HepG2 (cell line): ENCODE results near the gene NR2F6. TPM values are rescaled to one million over a fixed set of nuclear protein-coding genes. Genes with fewer than 3 reads are reported as not detected.

ENCODE experiments used
- ATAC-seq: fragments of 200-7000 bp; cut with Tn5 transposase; 3 replicates; pipeline ENCODE4 v1.9.1; 2020; ENCODE audit warnings: mild to moderate bottlenecking, moderate library complexity
- BruUV-seq: library from RNA; stranded (reverse); fragments of 400-500 nt; replicated peaks from 2 replicates; lab custom pipeline; 2021; lab: Mats Ljungman, UMichigan
- CTCF ChIA-PET: fragments of 300-600 bp; formaldehyde crosslinking; extraction: SDS; loops from one replicate; lab custom pipeline; 2021; ENCODE audit warnings: low total read pairs, inconsistent platforms, low intra/inter-chr PET ratio; lab: Yijun Ruan, JAX
- POLR2A ChIA-PET: fragments of 350-600 bp; sonication (Branson Sonifier 250); formaldehyde crosslinking; loops from one replicate; lab custom pipeline; 2020; ENCODE audit warnings: antibody characterized with exemption, inconsistent platforms; lab: Yijun Ruan, JAX
- DNase-seq: peaks from one replicate; pipeline ENCODE4 v3.0.0-alpha.2; 2015; ENCODE audit warnings: low spot score
- FAIRE-seq: peaks from 3 replicates; lab custom pipeline; 2011; peaks lifted over from hg19 to GRCh38; lab: Jason Lieb, UNC
- H2AFZ ChIP-seq: one replicate; pipeline ENCODE4 v1.6.1; 2011; ENCODE audit warnings: low read length, inconsistent platforms
- H3K27ac ChIP-seq: fragments of 300-600 bp; 3 replicates; pipeline ENCODE4 v1.8.0; 2011; ENCODE audit warnings: mixed run types, mild to moderate bottlenecking, mixed read lengths, low read length, inconsistent platforms; ENCODE audit not compliant: insufficient read depth; ENCODE audit errors: extremely low read length
- H3K27me3 ChIP-seq, 2 experiments: fragments of 200-600 bp in 1 of 2; 2 replicates in 1 of 2; 3 replicates in 1 of 2; pipeline versions ENCODE4 v1.6.0 to v1.8.0; 2011; ENCODE audit warnings: low read length in 2 of 2, mild to moderate bottlenecking in 2 of 2, moderate library complexity in 2 of 2, inconsistent platforms in 1 of 2; ENCODE audit not compliant: insufficient read depth in 2 of 2, control insufficient read depth in 1 of 2
- H3K36me3 ChIP-seq, 2 experiments: fragments of 200-600 bp in 1 of 2; replicated peaks in 1 of 2; 2 replicates in 1 of 2; 3 replicates in 1 of 2; pipeline versions ENCODE4 v1.5.1 to v1.8.0; 2011; ENCODE audit warnings: low read length in 2 of 2, inconsistent platforms in 1 of 2; ENCODE audit not compliant: insufficient read depth in 2 of 2, control insufficient read depth in 1 of 2
- H3K4me1 ChIP-seq: 2 replicates; pipeline ENCODE4 v1.5.1; 2012; ENCODE audit warnings: low read length, inconsistent platforms; ENCODE audit not compliant: insufficient read depth
- H3K4me2 ChIP-seq: 2 replicates; pipeline ENCODE4 v1.6.0; 2011; ENCODE audit warnings: low read depth, low read length, inconsistent platforms
- H3K4me3 ChIP-seq, 3 experiments: fragments of 200-600 bp in 1 of 3; sonication (generic), shearing (Covaris generic) in 1 of 3; replicated peaks in 1 of 3; 2 replicates each; pipeline ENCODE4 v1.5.1; 2011 to 2016; ENCODE audit warnings: low read length in 3 of 3, inconsistent platforms in 2 of 3, low read depth in 2 of 3, mild to moderate bottlenecking in 2 of 3, control low read depth in 1 of 3, mixed read lengths in 1 of 3; ENCODE audit not compliant: insufficient read depth in 1 of 3
- H3K79me2 ChIP-seq: one replicate; pipeline ENCODE4 v1.6.1; 2011; ENCODE audit warnings: low read length, inconsistent platforms; ENCODE audit not compliant: insufficient read depth
- H3K9ac ChIP-seq: 2 replicates; pipeline ENCODE4 v1.6.0; 2011; ENCODE audit warnings: mild to moderate bottlenecking, low read depth, low read length, inconsistent platforms; ENCODE audit not compliant: insufficient read depth
- H3K9me3 ChIP-seq: 2 replicates; pipeline ENCODE4 v1.5.1; 2012; ENCODE audit warnings: mild to moderate bottlenecking, low read length
- H4K20me1 ChIP-seq: 2 replicates; pipeline ENCODE4 v1.6.0; 2011; ENCODE audit warnings: inconsistent platforms, mild to moderate bottlenecking, low read length, moderate library complexity; ENCODE audit not compliant: insufficient read depth
- ARHGAP35 ChIP-seq: sonication (generic); formaldehyde crosslinking; IDR thresholded peaks from 2 replicates; pipeline ENCODE4 v1.9.0; 2022; ENCODE audit warnings: mild to moderate bottlenecking, inconsistent platforms, moderate library complexity, missing genetic modification reagents, borderline replicate concordance
- KMT2B ChIP-seq: IDR thresholded peaks from 2 replicates; pipeline ENCODE4 v1.6.1; 2016; ENCODE audit warnings: missing genetic modification reagents, missing compliant biosample characterization
- MTA3 ChIP-seq: sonication (generic); formaldehyde crosslinking; IDR thresholded peaks from 2 replicates; pipeline ENCODE4 v1.4.0; 2020; ENCODE audit warnings: missing genetic modification reagents
- PBX2 ChIP-seq: IDR thresholded peaks from 2 replicates; pipeline ENCODE4 v1.6.1; 2016; ENCODE audit warnings: control low read depth
- POLR2G ChIP-seq: fragments of 200-400 bp; formaldehyde crosslinking; IDR thresholded peaks from 2 replicates; pipeline ENCODE4 v1.6.1; 2018; ENCODE audit warnings: mild to moderate bottlenecking, low read depth, low read length, moderate library complexity
- RBM22 ChIP-seq: fragments of 200-400 bp; formaldehyde crosslinking; optimal IDR thresholded peaks from 2 replicates; pipeline ENCODE3; 2017; ENCODE audit warnings: mild to moderate bottlenecking, low read length, moderate library complexity
- TEF ChIP-seq: sonication (generic); formaldehyde crosslinking; IDR thresholded peaks from 2 replicates; pipeline ENCODE4 v1.5.0; 2020; ENCODE audit warnings: missing genetic modification reagents
- ZFY ChIP-seq: sonication (generic); formaldehyde crosslinking; IDR thresholded peaks from 2 replicates; pipeline ENCODE4 v1.4.0; 2020; ENCODE audit warnings: missing genetic modification reagents
- ZNF160 ChIP-seq: sonication (generic); formaldehyde crosslinking; IDR thresholded peaks from 2 replicates; pipeline ENCODE4 v1.8.0; 2022; ENCODE audit warnings: mild to moderate bottlenecking, inconsistent platforms, missing genetic modification reagents
- ZNF496 ChIP-seq: sonication (generic); formaldehyde crosslinking; IDR thresholded peaks from 2 replicates; pipeline ENCODE4 v1.8.1; 2023; ENCODE audit warnings: mild to moderate bottlenecking, moderate library complexity, missing genetic modification reagents; ENCODE audit not compliant: insufficient replicate concordance
- ZNF670 ChIP-seq: sonication (generic); formaldehyde crosslinking; IDR thresholded peaks from 2 replicates; pipeline ENCODE4 v1.8.0; 2022; ENCODE audit warnings: mild to moderate bottlenecking, missing genetic modification reagents, borderline replicate concordance
- ZNF75D ChIP-seq: sonication (generic); formaldehyde crosslinking; IDR thresholded peaks from 2 replicates; pipeline ENCODE4 v1.8.1; 2023; ENCODE audit warnings: missing genetic modification reagents, mild to moderate bottlenecking, borderline replicate concordance
- ZNF775 ChIP-seq: sonication (generic); formaldehyde crosslinking; IDR thresholded peaks from 2 replicates; pipeline ENCODE4 v1.4.0; 2020; ENCODE audit warnings: missing genetic modification reagents, mild to moderate bottlenecking, moderate library complexity, borderline replicate concordance
- ZSCAN29 ChIP-seq: sonication (generic); formaldehyde crosslinking; conservative IDR thresholded peaks from 2 replicates; pipeline ENCODE4 v1.4.0; 2020; ENCODE audit warnings: mild to moderate bottlenecking, missing genetic modification reagents
- ZUFSP ChIP-seq: sonication (generic); formaldehyde crosslinking; IDR thresholded peaks from 2 replicates; pipeline ENCODE4 v1.9.0; 2021; ENCODE audit warnings: missing genetic modification reagents, mild to moderate bottlenecking, borderline replicate concordance
- WGBS: methylation state at CpG from one replicate; pipeline ENCODE4 v1.1.6; 2017; ENCODE audit warnings: low lambda C conversion rate; 5-methylcytosine and 5-hydroxymethylcytosine counted together
- in situ Hi-C: cut with HindIII; loops from 2 replicates; pipeline ENCODE4 v1.10.0; 2017; ENCODE audit warnings: low pct_unique_long_range_greater_than_20kb; ENCODE audit not compliant: extremely low pct_ligation_motif_present
- intact Hi-C: fragments of 100-400 bp; cut with micrococcal nuclease; formaldehyde crosslinking; loops from one replicate; pipeline ENCODE4 v1.10.0; 2022; ENCODE audit not compliant: unreplicated experiment
- polyA plus RNA-seq, 8 experiments: library from polyadenylated mRNA; depleted of rRNA in 3 of 8; stranded (reverse) in 7 of 8; unstranded in 1 of 8; fragments of >200 nt; fragmentation: Illumina TruSeq in 4 of 8; extraction: Trizol in 4 of 8; gene quantifications; 2 replicates each; pipeline versions ENCODE4 v1.2.1 to v1.2.3, GENCODE V29; 2011 to 2016; ENCODE audit warnings: low read depth in 4 of 8, missing spikeins in 1 of 8, mixed read lengths in 1 of 8; ENCODE audit not compliant: insufficient read depth in 1 of 8
- total RNA-seq, 5 experiments: library from RNA; depleted of rRNA; stranded (reverse); fragments of >200 nt; fragmentation: Illumina TruSeq; extraction: Trizol; gene quantifications; 2 replicates each; pipeline ENCODE4 v1.2.3, GENCODE V29; 2016; ENCODE audit warnings: low read depth in 1 of 5

NR2F6 gene
- total and polyA plus RNA-seq, 2 of the 13 experiments (the other 11 are each of a cell fraction or from before 2014, with no cell fraction given): 30.9 to 72.4 TPM

GRCh38 chr19:17184371-17184841 lies 61.3 kb downstream of the NR2F6 start:
- ChIA-PET CTCF (no interaction called here), POLR2A (no interaction called here)
- ATAC-seq (no peak), DNase-seq (no peak), FAIRE-seq (no peak)
- no peaks in the 10 kb centered on the region for H3K4me1 ChIP-seq
- 94% methylated on average over 5 of the region's 12 CpGs for WGBS
- H4K20me1 ChIP-seq: no peaks in the 10 kb centered on the region
- H3K9me3 ChIP-seq: no peaks in the 10 kb centered on the region
- H3K4me2 ChIP-seq: no peak overlapping the region
- H3K36me3 ChIP-seq: peaks cover 13 to 14% of the 10 kb centered on the region in 2 experiments; a peak in 4 of 5 replicates
- TF ChIP-seq MTA3 (CRISPR knock-in tag) (no peak), RBM22 (no peak), ZUFSP (no peak), PBX2 (CRISPR knock-in tag) (no peak), ZFY (CRISPR knock-in tag) (no peak), POLR2G (no peak), ZNF775 (CRISPR knock-in tag) (no peak), ZSCAN29 (no peak), ZNF75D (no peak), KMT2B (CRISPR knock-in tag) (no peak), ARHGAP35 (no peak), ZNF496 (CRISPR knock-in tag) (no peak), TEF (CRISPR knock-in tag) (no peak), ZNF670 (CRISPR knock-in tag) (no peak), ZNF160 (CRISPR knock-in tag) (no peak)
- H2AFZ ChIP-seq: no peak overlapping the region
- in situ Hi-C loops (no loop called here), intact Hi-C loops (no loop called here)
- H3K79me2 ChIP-seq: no peaks in the 10 kb centered on the region
- no peak overlapping the region for H3K27ac ChIP-seq
- H3K4me3 ChIP-seq: no peak overlapping the region
- H3K27me3 ChIP-seq: no peaks in the 10 kb centered on the region
- no peak overlapping the region for H3K9ac ChIP-seq
- no TSS peak for BruUV-seq
